Activated naive CD8-positive, alpha-beta T cell treated with anti-CD3 and anti-CD28 coated beads, Interleukin-2, amount 10 ng/mL, durations not matched to agents 7 days and 5 days (primary cell): Measurements from ENCODE around the gene TEFM. TPM values are rescaled to one million over a fixed set of nuclear protein-coding genes. Genes with fewer than 3 reads are reported as not detected.

Source experiments
- total RNA-seq, 2 experiments: library from RNA; stranded (reverse); gene quantifications; one replicate each; pipeline ENCODE4 v1.2.3, GENCODE V29; 2021

The TEFM gene
- total RNA-seq, 2 experiments from 2014 or later, result 15.3 to 16.6 TPM

Other genes with a start within 250 kb of the TEFM start
- gene CRLF3, start 81.5 kb downstream of the TEFM start, total RNA-seq, result 10 to 100 TPM; 77.2 to 79.5 TPM
- gene ATAD5, start 74.3 kb downstream of the TEFM start, total RNA-seq, result 10 to 100 TPM; 25.8 to 29.7 TPM
- gene ADAP2, start 15.7 kb upstream of the TEFM start, total RNA-seq, result 1 to 10 TPM; 2.2 to 2.4 TPM
- 1 to 10 TPM; 8.0 to 8.7 TPM for gene RNF135, start 64.8 kb upstream of the TEFM start, total RNA-seq
- 10 to 100 TPM; 34.4 to 36.0 TPM for gene NF1, start 188.7 kb upstream of the TEFM start, total RNA-seq